AG09319 (cell line): ENCODE data around the gene GTSE1.
A peak's percentile ranks its signal among the peaks of the same experiment; 100 is the strongest.

Experiments
- DNase-seq: peaks from one replicate; pipeline ENCODE4 v3.0.0-alpha.2; 2010; ENCODE audit warnings: low read depth; ENCODE audit errors: extremely low read depth
- TF ChIP-seq, protein P1 (sequence below): IDR thresholded peaks from 2 replicates; pipeline ENCODE4 v1.5.1; 2011; ENCODE audit warnings: low read depth, mild to moderate bottlenecking, inconsistent platforms, low read length, moderate library complexity

Gene GTSE1

DNA sequence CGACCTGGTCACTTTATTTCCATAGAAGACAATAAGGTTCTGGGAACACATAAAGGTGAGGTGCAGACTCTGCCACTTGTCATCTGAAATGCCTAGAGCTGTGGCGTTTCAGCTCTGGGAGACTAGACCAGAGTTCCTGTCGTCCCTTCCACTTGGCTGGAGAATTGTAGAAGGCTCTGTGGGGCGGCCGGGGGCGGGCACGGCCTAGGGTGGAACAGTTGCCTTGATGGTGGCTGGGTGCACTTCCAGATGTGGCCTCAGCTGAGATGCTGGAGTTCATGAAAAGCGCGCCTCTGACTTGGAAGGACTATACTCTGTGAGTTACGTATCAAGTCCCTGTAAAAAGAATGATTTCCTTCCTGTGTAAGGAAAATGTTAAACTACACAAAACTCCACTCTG lies 55.6 kb downstream of the GTSE1 start:
- no peak for DNase-seq
- TF ChIP-seq, protein P1, sequence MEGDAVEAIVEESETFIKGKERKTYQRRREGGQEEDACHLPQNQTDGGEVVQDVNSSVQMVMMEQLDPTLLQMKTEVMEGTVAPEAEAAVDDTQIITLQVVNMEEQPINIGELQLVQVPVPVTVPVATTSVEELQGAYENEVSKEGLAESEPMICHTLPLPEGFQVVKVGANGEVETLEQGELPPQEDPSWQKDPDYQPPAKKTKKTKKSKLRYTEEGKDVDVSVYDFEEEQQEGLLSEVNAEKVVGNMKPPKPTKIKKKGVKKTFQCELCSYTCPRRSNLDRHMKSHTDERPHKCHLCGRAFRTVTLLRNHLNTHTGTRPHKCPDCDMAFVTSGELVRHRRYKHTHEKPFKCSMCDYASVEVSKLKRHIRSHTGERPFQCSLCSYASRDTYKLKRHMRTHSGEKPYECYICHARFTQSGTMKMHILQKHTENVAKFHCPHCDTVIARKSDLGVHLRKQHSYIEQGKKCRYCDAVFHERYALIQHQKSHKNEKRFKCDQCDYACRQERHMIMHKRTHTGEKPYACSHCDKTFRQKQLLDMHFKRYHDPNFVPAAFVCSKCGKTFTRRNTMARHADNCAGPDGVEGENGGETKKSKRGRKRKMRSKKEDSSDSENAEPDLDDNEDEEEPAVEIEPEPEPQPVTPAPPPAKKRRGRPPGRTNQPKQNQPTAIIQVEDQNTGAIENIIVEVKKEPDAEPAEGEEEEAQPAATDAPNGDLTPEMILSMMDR = no peak

DNA sequence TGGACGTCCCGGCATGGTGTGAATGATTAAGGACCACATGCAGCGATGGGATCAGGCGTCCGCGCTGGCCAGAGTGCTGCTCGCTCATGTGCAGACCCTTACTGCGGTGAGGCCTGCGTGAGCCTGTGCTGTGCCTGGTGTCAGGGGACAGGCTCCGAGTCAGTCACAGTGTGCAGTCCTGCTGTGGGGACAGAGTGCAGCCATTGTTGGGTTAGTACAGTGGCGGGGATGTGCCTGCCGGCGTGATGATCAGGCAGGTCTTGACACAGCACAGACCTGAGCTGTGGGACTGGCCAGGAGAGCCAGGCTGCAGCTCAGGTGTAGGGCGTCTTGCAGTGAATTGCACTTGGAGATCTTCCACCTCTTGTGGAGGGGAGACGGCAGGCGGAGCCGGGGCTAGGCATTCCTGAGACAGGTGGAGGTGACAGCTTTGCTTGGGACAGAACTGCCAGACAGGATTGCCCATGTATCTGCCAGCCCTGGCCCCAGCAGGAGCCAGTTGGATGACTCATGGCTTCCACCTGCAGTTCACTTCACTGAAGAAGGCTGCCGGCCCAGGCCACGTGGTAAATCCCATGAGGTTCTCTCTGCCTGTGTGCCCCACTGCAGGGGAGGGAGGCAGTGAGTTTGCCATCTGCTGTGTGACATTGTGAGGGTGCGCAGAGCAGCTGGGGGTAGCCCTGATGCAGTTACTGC lies 56.2 kb downstream of the GTSE1 start:
- DNase-seq = no peak
- TF ChIP-seq, protein P1 = no peak

DNA sequence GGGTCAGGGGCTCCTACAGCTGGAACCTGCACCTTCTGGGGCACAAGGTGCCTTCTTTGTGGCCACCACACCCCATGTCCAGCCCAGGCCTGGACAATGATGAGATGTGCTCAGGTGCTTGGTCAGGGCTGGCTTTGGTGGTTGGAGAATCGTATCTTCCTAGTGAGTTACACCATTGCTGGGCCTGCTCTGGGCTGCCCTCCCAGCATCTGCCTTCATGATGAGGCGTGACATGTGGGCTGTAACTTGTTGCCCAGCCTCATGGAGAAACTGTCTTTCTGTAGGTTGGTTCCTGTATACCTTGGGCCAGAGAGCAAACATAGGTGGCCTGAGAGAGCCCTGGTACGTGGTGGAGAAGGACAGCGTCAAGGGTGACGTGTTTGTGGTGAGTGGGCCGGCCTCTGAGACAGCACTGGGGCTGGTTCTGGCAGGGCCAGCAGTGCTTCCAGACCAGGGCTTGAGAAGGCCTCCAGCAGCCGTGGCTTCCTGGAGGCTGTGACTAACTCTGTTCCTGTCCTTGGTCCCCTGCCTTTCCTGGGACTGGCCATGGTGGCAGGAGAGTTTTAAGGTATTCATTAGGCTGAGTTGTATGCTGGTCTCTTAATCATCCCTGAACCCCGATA lies 56.9 kb downstream of the GTSE1 start:
- TF ChIP-seq, protein P1 = no peak
- no peak for DNase-seq

DNA sequence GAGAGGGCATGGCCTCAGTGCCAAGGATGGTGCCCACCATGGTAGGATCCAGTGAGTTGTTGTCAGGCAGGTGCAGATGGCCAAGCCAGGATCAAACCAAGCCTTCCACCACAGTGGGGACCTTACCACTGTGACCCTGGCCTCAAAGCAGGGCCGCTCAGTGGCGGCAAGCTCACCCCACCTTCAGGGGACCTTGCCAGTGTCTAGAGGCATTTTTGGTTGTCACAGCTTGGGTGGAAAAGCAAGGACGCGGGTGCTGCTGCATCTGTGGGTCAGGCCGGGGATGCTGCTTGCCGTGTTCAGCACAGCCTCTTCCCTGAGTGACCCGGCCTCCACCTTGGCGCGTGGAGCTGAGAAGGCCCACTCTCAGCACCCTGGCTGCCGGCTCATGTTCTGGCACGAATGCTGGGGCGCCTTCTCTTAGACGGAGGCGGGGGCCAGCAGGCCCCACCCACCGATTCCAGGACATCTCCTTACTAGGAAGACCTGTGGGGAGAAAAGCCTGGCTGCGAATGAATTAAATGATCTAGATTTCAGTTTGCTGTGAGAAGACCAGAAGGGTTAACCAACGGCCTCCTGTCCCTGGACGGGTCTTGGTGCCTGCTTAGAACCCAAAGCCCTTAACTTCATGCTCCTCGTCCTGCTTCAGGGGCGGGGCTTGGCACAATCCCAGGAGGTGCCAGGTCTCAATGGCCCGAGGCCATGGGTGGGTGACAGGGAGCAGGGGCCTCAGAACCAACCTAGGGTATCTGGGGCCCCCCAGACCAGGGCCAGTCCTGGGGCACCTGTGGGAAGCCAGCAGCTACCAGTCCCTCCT lies 57.7 kb downstream of the GTSE1 start:
- DNase-seq = no peak
- TF ChIP-seq, protein P1 = no peak

DNA sequence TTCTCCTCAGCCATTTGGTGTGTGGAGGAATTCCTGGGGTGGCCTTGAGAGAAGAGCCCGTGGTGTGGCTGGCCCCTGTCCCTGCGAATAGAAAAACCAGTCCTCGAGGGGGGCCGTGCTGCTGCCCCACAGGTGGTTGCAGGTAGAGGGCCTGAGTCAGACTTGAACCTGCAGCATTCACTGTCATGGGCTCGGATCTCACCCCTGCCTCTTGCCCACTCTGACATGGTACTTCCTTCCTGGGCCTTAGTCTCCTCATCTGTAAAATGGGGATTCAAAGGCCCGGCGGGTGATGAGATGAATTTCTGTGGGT lies 58.3 kb downstream of the GTSE1 start:
- TF ChIP-seq, protein P1 = no peak
- DNase-seq = no peak

DNA sequence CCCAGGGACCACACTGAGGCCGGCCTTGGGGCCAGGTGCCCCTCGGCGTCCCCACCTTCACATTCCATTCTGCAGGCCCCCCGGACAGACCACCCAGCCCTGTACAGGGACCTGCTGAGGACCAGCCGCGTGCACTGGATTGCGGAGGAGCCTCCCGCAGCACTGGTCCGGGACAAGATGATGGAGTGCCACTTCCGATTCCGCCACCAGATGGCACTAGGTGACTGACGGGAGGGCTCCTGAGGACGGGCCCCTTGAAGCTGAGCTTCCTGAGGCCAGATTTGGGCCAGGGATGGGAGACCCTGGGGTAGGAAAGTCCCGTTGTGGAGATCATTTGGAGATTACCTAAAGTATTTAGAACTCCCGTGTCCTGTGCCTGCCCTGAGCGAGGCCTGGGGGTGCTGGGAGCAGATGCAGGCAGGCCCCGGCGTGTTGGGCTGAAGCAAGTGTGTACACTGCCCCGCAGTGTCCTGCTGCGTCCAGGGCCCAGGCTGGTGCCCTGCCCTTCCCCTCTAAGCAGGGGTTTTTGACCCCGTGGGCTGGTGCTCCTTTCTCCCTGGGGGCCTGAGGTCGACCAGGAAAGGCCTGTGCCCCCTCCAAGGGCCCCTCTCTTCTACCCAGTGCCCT lies 58.8 kb downstream of the GTSE1 start:
- DNase-seq = no peak
- TF ChIP-seq, protein P1 = peak; percentile 81
